ENCODE results near the gene FSHB. TPM values are rescaled to one million over a fixed set of nuclear protein-coding genes. Genes with fewer than 3 reads are reported as not detected.
"Not testable (repeated sequence)": the region's sequence is repeated elsewhere in the genome, so short reads cannot be mapped to it uniquely, and the experiment has no call there.

Gene FSHB
- not detected for total RNA-seq

GRCh38 chr11:30230714-30231113, at the start of gene FSHB:
Gene FSHB, plus strand, starts transcription at chr11:30231014. Its CDS starts 889 bp downstream, at chr11:30231903.
- peaks cover 4% of the 10 kb centered on the region for H3K9me3 Mint-ChIP-seq
- H3K4me3 Mint-ChIP-seq, result no peak within 1 kb of the TSS
- CTCF ChIA-PET, result no interaction called here
- no peak for DNase-seq
- H3K27me3 Mint-ChIP-seq (ENCODE audit: low read depth), result peaks cover 8% of the 10 kb centered on the region
- H3K4me1 Mint-ChIP-seq (ENCODE audit: low read depth), result no peaks in the 10 kb centered on the region
- no peaks in the 10 kb centered on the region for H3K36me3 Mint-ChIP-seq (ENCODE audit: low read depth)
- H3K27ac Mint-ChIP-seq, result no peak within 1 kb of the TSS
- intact Hi-C loops (cut with micrococcal nuclease), result no loop called here

GRCh38 chr11:30186748-30187147, 44.1 kb upstream of the FSHB start:
- CTCF ChIA-PET, result interaction anchor here (1.4 kb wide), 1 partner anchor 10 kb away, joined by 4 read pairs; no protein-coding TSS in a partner anchor
- H3K27ac Mint-ChIP-seq, result no peak overlapping the region
- H3K9me3 Mint-ChIP-seq, result peaks cover 9% of the 10 kb centered on the region
- DNase-seq, result no peak
- no peaks in the 10 kb centered on the region for H3K4me1 Mint-ChIP-seq (ENCODE audit: low read depth)
- H3K36me3 Mint-ChIP-seq (ENCODE audit: low read depth), result no peaks in the 10 kb centered on the region
- H3K4me3 Mint-ChIP-seq, result no peak overlapping the region
- intact Hi-C loops (cut with micrococcal nuclease), result no loop called here
- no peaks in the 10 kb centered on the region for H3K27me3 Mint-ChIP-seq (ENCODE audit: low read depth)

DNA sequence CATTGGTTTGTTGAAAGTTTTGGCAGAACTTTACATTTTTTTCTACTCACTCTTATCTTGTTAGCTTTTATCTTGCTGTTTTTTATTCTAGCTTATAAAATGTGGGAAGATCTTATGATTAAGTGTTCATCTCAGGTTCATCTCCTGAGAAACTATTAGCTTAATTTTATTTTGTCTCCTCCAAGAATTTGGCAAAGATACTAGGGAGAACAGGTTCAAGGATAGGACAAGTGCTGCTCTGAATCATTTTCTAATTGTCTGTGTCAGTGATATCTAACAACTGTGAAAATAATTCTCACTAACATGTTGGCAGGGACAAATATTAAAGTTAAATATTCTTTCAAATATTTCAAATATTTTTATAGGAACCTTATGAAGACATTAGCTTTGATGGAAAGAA, 38.2 kb upstream of the FSHB start:
- no peak for DNase-seq
- Mint-ChIP-seq H3K27ac (no peak overlapping the region), H3K9me3 (no peaks in the 10 kb centered on the region), H3K4me3 (no peak overlapping the region), H3K27me3 (ENCODE audit: low read depth) (peaks cover 4% of the 10 kb centered on the region), H3K4me1 (ENCODE audit: low read depth) (no peaks in the 10 kb centered on the region), H3K36me3 (ENCODE audit: low read depth) (no peaks in the 10 kb centered on the region)
- intact Hi-C loops (cut with micrococcal nuclease), result loop anchor here (5.0 kb wide), 1 partner anchor 850 kb away; no protein-coding TSS in a partner anchor
- CTCF ChIA-PET, result interaction anchor here (0.6 kb wide), 1 partner anchor 53 kb away, joined by 5 read pairs; no protein-coding TSS in a partner anchor

- Mint-ChIP-seq H3K4me1 (ENCODE audit: low read depth) (no peaks in the 10 kb centered on the region), H3K27ac (no peak overlapping the region), H3K4me3 (no peak overlapping the region), H3K27me3 (ENCODE audit: low read depth) (peaks cover 4% of the 10 kb centered on the region), H3K9me3 (no peaks in the 10 kb centered on the region), H3K36me3 (ENCODE audit: low read depth) (no peaks in the 10 kb centered on the region)
- intact Hi-C loops (cut with micrococcal nuclease), result loop anchor here (1.0 kb wide), 1 partner anchor 764 kb away; no protein-coding TSS in a partner anchor
- CTCF ChIA-PET, result interaction anchor here (0.5 to 1.0 kb wide), 4 partner anchors 11 to 1022 kb away, joined by 3 to 4 read pairs (median 4); no protein-coding TSS in a partner anchor
- peak; percentile 57 for DNase-seq
Observed at GRCh38 chr11:30196400-30197206, 34.2 kb upstream of the FSHB start.

DNA sequence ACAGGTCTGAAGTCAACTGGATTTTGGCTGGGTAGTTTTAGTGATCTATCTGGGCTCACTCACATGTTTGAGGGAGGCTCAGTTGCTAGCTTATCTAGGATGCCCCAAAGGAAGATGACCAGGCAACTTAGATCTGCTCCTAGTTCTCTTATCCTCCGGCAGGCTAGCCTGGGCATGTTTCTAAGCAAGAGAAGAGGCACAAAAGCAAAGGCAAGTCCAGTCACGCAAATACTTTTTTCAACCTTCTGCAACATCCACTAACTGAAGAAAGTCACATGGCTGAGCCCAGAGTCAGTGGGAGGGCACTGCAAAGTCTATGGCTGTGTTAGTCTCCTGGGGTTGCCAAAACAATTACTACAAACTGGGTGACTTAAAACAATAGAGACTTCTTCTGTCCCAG, 32.9 kb upstream of the FSHB start:
- CTCF ChIA-PET, result no interaction called here
- H3K4me1 Mint-ChIP-seq (ENCODE audit: low read depth), result no peaks in the 10 kb centered on the region
- H3K27me3 Mint-ChIP-seq (ENCODE audit: low read depth), result peaks cover 4% of the 10 kb centered on the region
- H3K36me3 Mint-ChIP-seq (ENCODE audit: low read depth), result no peaks in the 10 kb centered on the region
- no peak for DNase-seq
- no peak overlapping the region for H3K4me3 Mint-ChIP-seq
- intact Hi-C loops (cut with micrococcal nuclease), result no loop called here
- no peak overlapping the region for H3K27ac Mint-ChIP-seq
- H3K9me3 Mint-ChIP-seq, result no peaks in the 10 kb centered on the region

DNA sequence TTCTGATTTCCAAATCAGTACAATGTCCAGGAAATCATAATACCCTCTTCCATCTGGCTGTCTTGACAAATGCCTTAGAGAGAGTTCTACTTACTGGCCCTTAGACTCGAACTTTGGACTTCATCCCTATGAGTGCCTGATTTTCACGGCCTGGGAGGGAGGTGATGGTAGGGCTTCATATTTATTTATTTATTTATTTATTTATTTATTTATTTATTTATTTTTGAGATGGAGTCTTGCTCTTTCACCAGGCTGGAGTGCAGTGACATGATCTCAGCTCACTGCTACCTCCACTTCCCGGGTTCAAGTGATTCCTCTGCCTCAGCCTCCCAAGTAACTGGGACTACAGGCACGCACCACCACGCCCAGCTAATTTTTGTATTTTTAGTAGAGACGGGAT, 27.8 kb upstream of the FSHB start:
- H3K27ac Mint-ChIP-seq; H3K36me3 Mint-ChIP-seq (ENCODE audit: low read depth); DNase-seq: not testable (repeated sequence)

GRCh38 chr11:30203850-30204249, 27.0 kb upstream of the FSHB start:
- no peaks in the 10 kb centered on the region for H3K9me3 Mint-ChIP-seq
- H3K4me1 Mint-ChIP-seq (ENCODE audit: low read depth), result no peaks in the 10 kb centered on the region
- H3K27me3 Mint-ChIP-seq (ENCODE audit: low read depth), result peaks cover 2% of the 10 kb centered on the region
- no peak overlapping the region for H3K27ac Mint-ChIP-seq
- CTCF ChIA-PET, result interaction anchor here (0.9 kb wide), 1 partner anchor 62 kb away, joined by 3 read pairs; no protein-coding TSS in a partner anchor
- no peak for DNase-seq
- no peaks in the 10 kb centered on the region for H3K36me3 Mint-ChIP-seq (ENCODE audit: low read depth)
- intact Hi-C loops (cut with micrococcal nuclease), result loop anchor here (10.0 kb wide), 1 partner anchor 131 kb away; no protein-coding TSS in a partner anchor
- H3K4me3 Mint-ChIP-seq, result no peak overlapping the region

More for the DNA sequence above, 27.8 kb upstream of the FSHB start:
- H3K4me1 Mint-ChIP-seq (ENCODE audit: low read depth); H3K9me3 Mint-ChIP-seq; H3K27me3 Mint-ChIP-seq (ENCODE audit: low read depth); CTCF ChIA-PET; H3K4me3 Mint-ChIP-seq: not testable (repeated sequence)
- intact Hi-C loops (cut with micrococcal nuclease), result loop anchor here (10.0 kb wide), 1 partner anchor 132 kb away; no protein-coding TSS in a partner anchor

DNA sequence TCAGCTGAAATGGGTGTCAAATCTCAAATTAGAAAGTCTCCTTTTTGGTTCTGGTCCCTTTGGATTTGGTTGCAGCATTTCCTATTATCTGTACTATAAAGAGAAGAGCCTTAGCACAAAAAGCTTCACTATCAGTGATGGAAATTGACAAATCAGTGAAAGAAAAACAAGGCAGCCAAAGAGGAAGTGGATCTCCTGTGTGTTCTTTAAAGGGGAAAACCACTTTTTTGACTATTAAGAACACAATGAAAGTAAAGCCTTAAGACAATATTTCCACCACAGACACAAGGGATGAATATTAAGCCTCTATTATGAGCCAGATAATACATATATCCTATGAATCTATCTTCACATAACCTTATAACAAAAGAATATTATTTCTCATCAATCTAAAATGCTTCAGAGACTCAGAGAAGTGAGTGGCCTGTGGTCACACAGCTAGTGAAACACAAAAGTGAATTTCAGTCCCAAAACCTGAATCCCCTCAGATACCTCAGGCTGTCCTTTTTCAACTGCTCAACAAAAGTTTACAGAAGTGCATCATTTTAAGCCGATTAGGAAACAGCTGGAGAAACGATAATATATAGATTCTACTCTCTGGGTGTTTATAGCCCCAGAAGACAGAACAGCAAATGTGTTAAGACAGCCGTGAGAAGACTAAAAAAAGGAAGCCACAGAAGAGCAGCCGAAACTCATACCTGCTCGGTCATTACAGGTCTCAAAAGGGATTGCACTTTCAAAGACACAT, 24.4 kb upstream of the FSHB start:
- DNase-seq, result no peak
- CTCF ChIA-PET, result no interaction called here

DNA sequence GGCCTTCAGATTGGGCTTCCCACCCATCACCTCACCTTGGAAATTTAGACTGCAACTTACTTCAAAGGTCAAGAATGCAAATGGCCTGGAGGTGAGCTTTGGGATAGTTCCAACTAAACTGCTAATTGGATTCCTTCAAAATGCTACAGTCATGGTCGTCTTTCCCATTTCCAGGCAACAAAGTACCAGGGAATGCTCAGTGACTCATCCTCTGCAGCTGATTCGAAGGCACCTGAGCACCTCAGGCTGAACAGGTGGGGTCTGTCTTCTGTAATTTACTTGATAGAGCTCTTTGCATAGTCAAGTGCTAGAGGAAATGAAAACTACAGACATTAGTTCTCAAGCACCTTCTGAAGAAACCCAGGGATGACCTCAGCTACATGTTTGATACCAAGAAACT, 20.5 kb upstream of the FSHB start:
- CTCF ChIA-PET, result no interaction called here
- no peak overlapping the region for H3K27ac Mint-ChIP-seq

More for the DNA sequence above, 24.4 kb upstream of the FSHB start:
- no peak overlapping the region for H3K27ac Mint-ChIP-seq
- intact Hi-C loops (cut with micrococcal nuclease), result loop anchor here (10.0 kb wide), 1 partner anchor 128 kb away; no protein-coding TSS in a partner anchor
- H3K9me3 Mint-ChIP-seq, result no peaks in the 10 kb centered on the region
- H3K4me3 Mint-ChIP-seq, result no peak overlapping the region
- H3K36me3 Mint-ChIP-seq (ENCODE audit: low read depth), result no peaks in the 10 kb centered on the region
- no peaks in the 10 kb centered on the region for H3K4me1 Mint-ChIP-seq (ENCODE audit: low read depth)
- H3K27me3 Mint-ChIP-seq (ENCODE audit: low read depth), result peaks cover 2% of the 10 kb centered on the region

DNA sequence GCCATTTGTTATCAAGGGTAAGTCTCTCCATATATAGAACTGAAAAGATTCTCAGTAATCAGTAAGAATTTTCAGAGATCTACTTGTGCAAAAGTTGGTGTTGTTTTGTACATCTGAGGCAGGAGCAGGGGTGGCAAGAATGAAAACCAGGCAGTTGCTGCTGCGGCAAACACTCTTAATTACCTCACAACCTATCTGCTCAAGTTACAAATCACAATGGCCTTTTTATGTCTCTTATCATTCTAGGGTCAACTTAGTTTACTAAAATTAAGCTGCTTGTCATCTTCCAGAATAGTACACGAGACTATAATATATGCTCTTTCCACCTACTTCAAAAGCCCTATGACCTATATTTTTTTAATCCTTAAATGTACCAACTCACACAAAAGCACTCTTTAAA, 14.3 kb upstream of the FSHB start:
- no peak for DNase-seq
- CTCF ChIA-PET, result no interaction called here
- H3K36me3 Mint-ChIP-seq (ENCODE audit: low read depth), result no peaks in the 10 kb centered on the region
- H3K4me1 Mint-ChIP-seq (ENCODE audit: low read depth), result no peaks in the 10 kb centered on the region
- H3K27me3 Mint-ChIP-seq (ENCODE audit: low read depth), result no peaks in the 10 kb centered on the region
- H3K4me3 Mint-ChIP-seq, result no peak overlapping the region
- intact Hi-C loops (cut with micrococcal nuclease), result no loop called here
- no peaks in the 10 kb centered on the region for H3K9me3 Mint-ChIP-seq
- no peak overlapping the region for H3K27ac Mint-ChIP-seq

More for the DNA sequence above, 20.5 kb upstream of the FSHB start:
- H3K4me3 Mint-ChIP-seq, result no peak overlapping the region
- no peaks in the 10 kb centered on the region for H3K9me3 Mint-ChIP-seq
- no peak for DNase-seq
- intact Hi-C loops (cut with micrococcal nuclease), result no loop called here
- H3K36me3 Mint-ChIP-seq (ENCODE audit: low read depth), result no peaks in the 10 kb centered on the region
- H3K27me3 Mint-ChIP-seq (ENCODE audit: low read depth), result peaks cover 2% of the 10 kb centered on the region
- no peaks in the 10 kb centered on the region for H3K4me1 Mint-ChIP-seq (ENCODE audit: low read depth)

GRCh38 chr11:30218278-30218677, 12.5 kb upstream of the FSHB start:
- H3K9me3 Mint-ChIP-seq, result no peaks in the 10 kb centered on the region
- H3K4me3 Mint-ChIP-seq, result no peak overlapping the region
- no peaks in the 10 kb centered on the region for H3K36me3 Mint-ChIP-seq (ENCODE audit: low read depth)
- CTCF ChIA-PET, result no interaction called here
- DNase-seq, result no peak
- H3K27ac Mint-ChIP-seq, result no peak overlapping the region
- H3K4me1 Mint-ChIP-seq (ENCODE audit: low read depth), result no peaks in the 10 kb centered on the region
- H3K27me3 Mint-ChIP-seq (ENCODE audit: low read depth), result no peaks in the 10 kb centered on the region
- intact Hi-C loops (cut with micrococcal nuclease), result no loop called here

DNA sequence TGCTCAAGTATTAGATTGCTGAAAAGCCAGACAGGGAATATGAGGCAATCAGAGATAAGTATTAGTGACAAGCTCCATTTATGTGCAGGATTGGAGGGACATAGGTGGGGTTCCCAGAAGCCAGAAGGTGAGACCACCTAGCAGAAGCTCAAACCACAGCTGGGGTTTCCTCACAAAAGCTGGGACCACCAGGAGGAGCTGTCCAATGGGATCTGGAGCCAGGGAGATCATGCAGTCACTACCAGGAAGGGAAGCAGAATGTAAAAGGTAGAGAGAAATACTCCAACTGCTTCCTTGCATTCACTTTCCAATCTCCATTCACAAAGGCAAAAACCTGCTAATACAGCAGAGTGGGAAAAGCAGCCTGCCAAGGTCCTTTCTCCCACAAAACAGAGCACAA, 5.2 kb upstream of the FSHB start:
- DNase-seq, result no peak
- H3K27ac Mint-ChIP-seq, result no peak overlapping the region
- peaks cover 4% of the 10 kb centered on the region for H3K9me3 Mint-ChIP-seq
- H3K36me3 Mint-ChIP-seq (ENCODE audit: low read depth), result no peaks in the 10 kb centered on the region
- no peaks in the 10 kb centered on the region for H3K4me1 Mint-ChIP-seq (ENCODE audit: low read depth)
- no peak overlapping the region for H3K4me3 Mint-ChIP-seq
- peaks cover 10% of the 10 kb centered on the region for H3K27me3 Mint-ChIP-seq (ENCODE audit: low read depth)
- intact Hi-C loops (cut with micrococcal nuclease), result no loop called here
- CTCF ChIA-PET, result no interaction called here

All from activated naive CD4-positive, alpha-beta T cell treated with anti-CD3 and anti-CD28 coated beads for 36 hours (primary cell).